Fibroblast of pulmonary artery (primary cell): ENCODE measurements around the gene PDAP1.
"Not testable (repeated sequence)": the region's sequence is repeated elsewhere in the genome, so short reads cannot be mapped to it uniquely, and the experiment has no call there.

Experiments used
- DNase-seq: peaks from one replicate; pipeline ENCODE4 v3.0.0-alpha.2; 2010; ENCODE audit warnings: low read depth
- H3K4me3 ChIP-seq: replicated peaks from 2 replicates; pipeline ENCODE4 v1.5.1; 2011; ENCODE audit warnings: low read depth, mild to moderate bottlenecking, control low read depth, low read length, moderate library complexity
- TF ChIP-seq, protein P1 (sequence below): IDR thresholded peaks from 2 replicates; pipeline ENCODE4 v1.5.1; 2011; ENCODE audit warnings: mild to moderate bottlenecking, control low read depth, low read length, inconsistent platforms; ENCODE audit errors: missing control alignments

PDAP1 gene

DNA sequence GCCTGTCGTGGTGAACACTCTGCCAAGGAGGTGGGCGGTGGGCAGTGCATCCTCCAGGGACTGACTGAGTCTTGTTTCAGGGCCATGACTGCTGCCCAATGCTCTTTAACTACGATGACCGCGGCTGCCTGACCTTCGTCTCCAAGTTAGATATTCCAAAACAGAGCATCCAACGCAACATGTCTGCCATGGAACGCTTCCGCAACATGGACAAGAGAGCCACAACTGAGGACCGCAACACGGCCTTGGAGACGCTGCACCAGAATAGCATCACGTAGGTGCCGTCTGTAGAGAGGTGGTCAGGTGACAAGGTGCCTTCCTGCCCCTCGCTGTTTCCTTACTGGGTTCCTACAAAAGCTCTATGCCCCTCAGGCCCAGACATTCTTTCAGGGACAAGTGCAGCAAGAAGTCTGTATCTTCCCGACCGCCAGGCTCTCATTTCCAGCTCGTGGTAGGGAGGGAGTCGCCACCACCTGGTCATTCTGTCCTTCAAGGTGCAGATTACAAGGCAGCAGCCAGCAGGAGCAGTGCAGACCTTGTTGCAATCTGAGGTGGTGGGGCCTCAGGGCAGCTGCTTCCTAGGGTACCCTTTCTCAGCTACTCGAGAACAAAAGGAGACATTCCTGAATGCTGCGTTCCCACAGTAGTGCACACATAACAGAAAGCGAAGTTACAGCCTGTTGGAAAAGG is 48.8 kb downstream of the PDAP1 start:
- TF ChIP-seq, protein P1, sequence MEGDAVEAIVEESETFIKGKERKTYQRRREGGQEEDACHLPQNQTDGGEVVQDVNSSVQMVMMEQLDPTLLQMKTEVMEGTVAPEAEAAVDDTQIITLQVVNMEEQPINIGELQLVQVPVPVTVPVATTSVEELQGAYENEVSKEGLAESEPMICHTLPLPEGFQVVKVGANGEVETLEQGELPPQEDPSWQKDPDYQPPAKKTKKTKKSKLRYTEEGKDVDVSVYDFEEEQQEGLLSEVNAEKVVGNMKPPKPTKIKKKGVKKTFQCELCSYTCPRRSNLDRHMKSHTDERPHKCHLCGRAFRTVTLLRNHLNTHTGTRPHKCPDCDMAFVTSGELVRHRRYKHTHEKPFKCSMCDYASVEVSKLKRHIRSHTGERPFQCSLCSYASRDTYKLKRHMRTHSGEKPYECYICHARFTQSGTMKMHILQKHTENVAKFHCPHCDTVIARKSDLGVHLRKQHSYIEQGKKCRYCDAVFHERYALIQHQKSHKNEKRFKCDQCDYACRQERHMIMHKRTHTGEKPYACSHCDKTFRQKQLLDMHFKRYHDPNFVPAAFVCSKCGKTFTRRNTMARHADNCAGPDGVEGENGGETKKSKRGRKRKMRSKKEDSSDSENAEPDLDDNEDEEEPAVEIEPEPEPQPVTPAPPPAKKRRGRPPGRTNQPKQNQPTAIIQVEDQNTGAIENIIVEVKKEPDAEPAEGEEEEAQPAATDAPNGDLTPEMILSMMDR = no peak
- DNase-seq = no peak
- H3K4me3 ChIP-seq = no peak overlapping the region

DNA sequence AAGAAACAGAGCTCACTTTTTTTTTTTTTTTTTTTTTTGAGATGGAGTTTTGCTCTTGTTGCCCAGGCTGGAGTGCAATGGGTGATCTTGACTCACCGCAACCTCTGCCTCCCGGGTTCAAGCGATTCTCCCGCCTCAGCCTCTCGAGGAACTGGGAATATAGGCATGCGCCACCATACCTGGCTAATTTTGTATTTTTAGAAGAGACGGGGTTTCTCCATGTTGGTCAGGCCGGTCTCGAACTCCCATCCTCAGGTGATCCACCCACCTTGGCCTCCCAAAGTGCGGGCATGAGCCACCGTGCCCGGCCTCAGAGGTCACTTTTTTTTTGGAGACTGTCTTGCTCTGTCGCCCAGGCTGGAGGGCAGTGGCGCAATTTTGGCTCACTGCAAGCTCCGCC is 49.9 kb downstream of the PDAP1 start:
- DNase-seq, H3K4me3 ChIP-seq: not testable (repeated sequence)

DNA sequence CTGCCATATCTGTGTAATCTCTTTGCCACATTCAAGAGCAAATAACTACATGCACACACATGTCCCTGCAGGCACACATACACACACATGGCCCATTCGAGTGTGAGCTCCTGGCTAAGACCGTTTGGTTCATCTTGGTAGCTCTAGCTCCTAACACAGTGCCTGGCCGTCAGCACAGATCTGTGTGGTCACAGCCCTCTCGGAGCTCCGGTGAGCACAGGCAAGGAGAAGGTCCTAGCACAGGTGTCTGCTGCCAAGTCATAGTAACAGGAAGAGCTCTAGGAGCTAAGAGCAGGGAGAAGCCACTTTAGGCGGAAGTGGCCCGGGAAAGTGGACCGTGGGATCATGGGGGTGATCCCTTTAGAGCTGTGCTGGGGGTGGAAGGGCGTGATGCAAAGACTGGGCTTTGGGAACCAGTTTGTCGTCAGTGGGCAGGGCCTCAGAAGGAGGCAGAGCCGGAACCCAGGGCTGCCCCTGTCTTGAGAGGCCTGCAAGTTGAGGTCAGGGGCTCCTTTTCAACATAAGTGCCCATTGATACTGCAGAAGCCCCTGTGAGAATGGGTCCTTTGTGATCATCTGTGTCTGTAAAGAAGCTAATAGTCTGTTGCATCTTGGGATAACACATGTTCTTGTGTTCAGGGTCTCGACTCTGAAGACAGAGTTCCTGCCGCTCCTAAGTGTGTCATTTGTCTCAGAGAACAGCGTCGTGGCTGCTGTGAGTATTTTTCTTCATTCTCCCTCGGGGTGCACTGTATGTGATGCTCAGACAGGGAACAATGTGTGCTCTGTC is 50.5 kb downstream of the PDAP1 start:
- DNase-seq = no peak
- no peak overlapping the region for H3K4me3 ChIP-seq
- TF ChIP-seq, protein P1 = no peak

DNA sequence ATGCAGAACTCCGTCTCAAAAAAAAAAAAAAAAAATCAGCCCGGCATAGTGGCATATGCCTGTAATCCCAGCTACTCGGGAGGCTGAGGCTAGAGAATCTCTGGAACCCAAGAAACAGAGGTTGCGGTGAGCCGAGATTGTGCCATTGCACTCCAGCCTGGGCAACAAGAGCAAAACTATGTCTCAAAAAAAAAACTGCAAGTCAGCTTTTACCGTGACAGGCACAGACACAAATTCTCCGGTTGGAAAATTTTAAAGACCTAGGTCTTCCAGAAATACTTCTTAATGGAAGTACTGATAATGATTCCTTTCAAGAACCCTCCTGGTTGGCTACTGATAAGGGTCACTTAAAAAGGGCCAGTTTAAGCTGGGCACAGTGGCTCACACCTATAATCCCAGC is 53.3 kb downstream of the PDAP1 start:
- no peak for DNase-seq
- TF ChIP-seq, protein P1 = no peak
- no peak overlapping the region for H3K4me3 ChIP-seq

DNA sequence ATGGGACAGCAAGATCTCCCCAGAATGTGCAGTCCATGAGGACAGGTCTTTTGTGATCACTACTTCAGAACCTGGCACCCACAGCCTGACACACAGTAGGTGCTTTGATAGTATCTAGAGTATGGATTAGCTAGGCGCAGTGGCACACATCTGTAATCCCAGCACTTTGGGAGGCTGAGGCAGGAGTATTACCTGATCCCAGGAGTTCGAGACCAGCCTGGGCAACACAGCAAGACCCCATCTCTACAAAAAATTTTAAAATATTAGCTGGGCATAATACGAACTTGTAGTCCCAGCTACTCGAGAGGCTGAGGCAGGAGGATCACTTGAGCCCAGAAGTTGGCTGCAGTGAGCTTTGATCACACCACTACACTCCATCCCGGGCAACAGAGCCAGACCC is 56.1 kb downstream of the PDAP1 start:
- DNase-seq = no peak
- TF ChIP-seq, protein P1 = no peak
- H3K4me3 ChIP-seq = no peak overlapping the region

DNA sequence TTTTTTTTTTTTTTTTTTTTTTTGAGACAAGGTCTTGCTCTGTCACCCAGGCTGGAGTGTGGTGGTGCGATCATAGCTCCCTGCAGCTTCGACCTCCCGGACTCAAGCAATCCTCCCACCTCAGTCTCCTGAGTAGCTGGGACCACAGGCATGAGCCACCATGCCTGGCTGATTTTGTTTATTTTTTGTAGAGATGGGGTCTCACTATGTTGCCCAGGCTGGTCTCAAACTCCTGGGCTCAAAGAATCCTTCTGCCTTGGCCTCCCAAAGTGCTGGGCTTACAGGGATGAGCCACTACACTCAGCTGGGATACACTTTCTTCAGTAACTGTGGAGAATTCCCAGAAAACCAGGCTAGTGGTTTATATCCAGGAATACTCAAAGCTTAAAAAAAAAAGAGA is 57.8 kb downstream of the PDAP1 start:
- not testable (repeated sequence) for DNase-seq, H3K4me3 ChIP-seq
